H9 (cell line): ENCODE measurements around the gene IKZF1. TPM values are rescaled to one million over a fixed set of nuclear protein-coding genes. Genes with fewer than 3 reads are reported as not detected.

Source experiments
- DNase-seq: peaks from one replicate; pipeline ENCODE4 v3.0.0-alpha.2; 2017
- H2AFZ ChIP-seq: one replicate; pipeline ENCODE4 v1.6.1; 2013; ENCODE audit warnings: mild to moderate bottlenecking, low read length, control low read depth, moderate library complexity
- H2AK5ac ChIP-seq: 2 replicates; pipeline ENCODE4 v1.6.1; 2013; ENCODE audit warnings: low read length, control low read depth, mixed read lengths; ENCODE audit not compliant: insufficient read length
- H2BK120ac ChIP-seq: one replicate; pipeline ENCODE4 v1.6.1; 2013; ENCODE audit warnings: low read depth, mild to moderate bottlenecking, low read length, control low read depth, inconsistent platforms; ENCODE audit not compliant: poor library complexity, severe bottlenecking
- H2BK12ac ChIP-seq: 2 replicates; pipeline ENCODE4 v1.6.1; 2013; ENCODE audit warnings: low read length, control low read depth, mixed read lengths, low read depth; ENCODE audit not compliant: insufficient read length
- H2BK15ac ChIP-seq: 2 replicates; pipeline ENCODE4 v1.6.1; 2013; ENCODE audit warnings: low read depth, low read length, control low read depth
- H2BK20ac ChIP-seq: one replicate; pipeline ENCODE4 v1.6.1; 2013; ENCODE audit warnings: low read depth, mild to moderate bottlenecking, low read length, control low read depth, inconsistent platforms; ENCODE audit not compliant: poor library complexity, severe bottlenecking
- H2BK5ac ChIP-seq: 2 replicates; pipeline ENCODE4 v1.6.1; 2013; ENCODE audit warnings: low read length, control low read depth, mixed read lengths; ENCODE audit not compliant: insufficient read length
- H3K14ac ChIP-seq: 2 replicates; pipeline ENCODE4 v1.6.1; 2013; ENCODE audit warnings: low read length, control low read depth; ENCODE audit not compliant: insufficient read depth
- H3K18ac ChIP-seq: 2 replicates; pipeline ENCODE4 v1.6.1; 2013; ENCODE audit warnings: low read depth, mild to moderate bottlenecking, mixed read lengths, low read length, control low read depth; ENCODE audit not compliant: insufficient read length
- H3K23ac ChIP-seq: 2 replicates; pipeline ENCODE4 v1.6.1; 2013; ENCODE audit warnings: low read length, control low read depth, mixed read lengths, low read depth; ENCODE audit not compliant: insufficient read length
- H3K23me2 ChIP-seq: 2 replicates; pipeline ENCODE4 v1.6.1; 2013; ENCODE audit warnings: low read depth, mild to moderate bottlenecking, mixed read lengths, low read length, control low read depth; ENCODE audit not compliant: insufficient read length, poor library complexity, severe bottlenecking
- H3K27ac ChIP-seq: 2 replicates; pipeline ENCODE4 v1.5.1; 2013; ENCODE audit warnings: low read length, control low read depth, mixed read lengths, low read depth; ENCODE audit not compliant: insufficient read length
- H3K27me3 ChIP-seq: 2 replicates; pipeline ENCODE4 v1.6.1; 2013; ENCODE audit warnings: low read length, control low read depth, inconsistent platforms; ENCODE audit not compliant: insufficient read depth
- H3K4ac ChIP-seq: 2 replicates; pipeline ENCODE4 v1.6.1; 2013; ENCODE audit warnings: low read depth, mild to moderate bottlenecking, control low read depth, inconsistent platforms, low read length, moderate library complexity
- H3K4me1 ChIP-seq: 2 replicates; pipeline ENCODE4 v1.6.1; 2013; ENCODE audit warnings: low read length, control low read depth, inconsistent platforms; ENCODE audit not compliant: insufficient read depth
- H3K4me2 ChIP-seq: 2 replicates; pipeline ENCODE4 v1.6.1; 2013; ENCODE audit warnings: low read length, control low read depth, mixed read lengths; ENCODE audit not compliant: insufficient read length, insufficient read depth
- H3K56ac ChIP-seq: 2 replicates; pipeline ENCODE4 v1.6.1; 2013; ENCODE audit warnings: low read depth, mild to moderate bottlenecking, mixed read lengths, low read length, control low read depth; ENCODE audit not compliant: insufficient read length
- H3K79me1 ChIP-seq: 2 replicates; pipeline ENCODE4 v1.6.1; 2013; ENCODE audit warnings: low read depth, mild to moderate bottlenecking, moderate library complexity, low read length, control low read depth, inconsistent platforms; ENCODE audit not compliant: insufficient read depth, poor library complexity, severe bottlenecking
- H3K79me2 ChIP-seq: 2 replicates; pipeline ENCODE4 v1.6.1; 2013; ENCODE audit warnings: low read length, control low read depth, inconsistent platforms; ENCODE audit not compliant: insufficient read depth
- H3K9ac ChIP-seq: 2 replicates; pipeline ENCODE4 v1.6.1; 2013; ENCODE audit warnings: low read length, control low read depth, mixed read lengths; ENCODE audit not compliant: insufficient read length; ENCODE audit errors: extremely low read depth
- H3K9me3 ChIP-seq: one replicate; pipeline ENCODE4 v1.6.1; 2013; ENCODE audit warnings: low read depth, low read length, inconsistent platforms; ENCODE audit not compliant: control insufficient read depth
- H3T11ph ChIP-seq: one replicate; pipeline ENCODE4 v1.6.1; 2013; ENCODE audit warnings: mild to moderate bottlenecking, low read length, control low read depth, inconsistent platforms
- H4K20me1 ChIP-seq: one replicate; pipeline ENCODE4 v1.6.1; 2013; ENCODE audit not compliant: control insufficient read depth, insufficient read length, insufficient read depth
- H4K5ac ChIP-seq: 2 replicates; pipeline ENCODE4 v1.6.1; 2013; ENCODE audit warnings: low read depth, mild to moderate bottlenecking, mixed read lengths, low read length, control low read depth; ENCODE audit not compliant: insufficient read length
- H4K8ac ChIP-seq: replicated peaks from 2 replicates; pipeline ENCODE4 v1.6.1; 2013; ENCODE audit warnings: low read length, control low read depth, mixed read lengths, low read depth; ENCODE audit not compliant: insufficient read length
- H4K91ac ChIP-seq: 2 replicates; pipeline ENCODE4 v1.6.1; 2013; ENCODE audit warnings: low read depth, mild to moderate bottlenecking, moderate library complexity, mixed read lengths, low read length, control low read depth; ENCODE audit not compliant: insufficient read length
- H3K27ac Mint-ChIP-seq, 3 experiments: 2 replicates in 2 of 3; 3 replicates in 1 of 3; pipeline ENCODE4 v1.8.0; 2020 to 2021; ENCODE audit warnings: mixed read lengths in 3 of 3, mild to moderate bottlenecking in 1 of 3, moderate library complexity in 1 of 3
- H3K27me3 Mint-ChIP-seq: 2 replicates; pipeline ENCODE4 v1.8.0; 2021; ENCODE audit warnings: low read depth, mild to moderate bottlenecking, moderate library complexity, mixed read lengths
- H3K36me3 Mint-ChIP-seq, 3 experiments: 2 replicates in 2 of 3; 3 replicates in 1 of 3; pipeline ENCODE4 v1.8.0; 2020 to 2021; ENCODE audit warnings: low read depth in 3 of 3, mixed read lengths in 3 of 3; ENCODE audit not compliant: insufficient read depth in 1 of 3
- H3K4me1 Mint-ChIP-seq, 2 experiments: 2 replicates each; pipeline ENCODE4 v1.8.0; 2020; ENCODE audit warnings: mixed read lengths in 2 of 2
- H3K4me3 Mint-ChIP-seq, 2 experiments: 2 replicates in 1 of 2; 3 replicates in 1 of 2; pipeline ENCODE4 v1.8.0; 2020 to 2021; ENCODE audit warnings: mild to moderate bottlenecking in 2 of 2, mixed read lengths in 2 of 2, moderate library complexity in 1 of 2
- H3K9me3 Mint-ChIP-seq, 2 experiments: 2 replicates in 1 of 2; 3 replicates in 1 of 2; pipeline ENCODE4 v1.8.0; 2020; ENCODE audit warnings: mild to moderate bottlenecking in 2 of 2, mixed read lengths in 2 of 2, moderate library complexity in 1 of 2
- WGBS: extraction: QIAGEN DNeasy Blood & Tissue Kit; methylation state at CpG from one replicate; pipeline ENCODE4 v1.1.7; 2013; ENCODE audit warnings: missing lambda C conversion rate, low lambda C conversion rate, mixed read lengths; ENCODE audit not compliant: insufficient read length; ENCODE audit errors: extremely low coverage; 5-methylcytosine and 5-hydroxymethylcytosine counted together
- total RNA-seq: library from RNA; stranded (reverse); gene quantifications from 2 replicates; pipeline ENCODE4 v1.2.1, GENCODE V29; 2021
- TF ChIP-seq, protein P1 (sequence below): fragments of 200-600 bp; sonication (generic); conservative IDR thresholded peaks from 3 replicates; pipeline ENCODE4 v1.8.0; 2021; ENCODE audit warnings: antibody characterized with exemption, mild to moderate bottlenecking

The IKZF1 gene
- total RNA-seq, 1 experiment from 2014 or later: 0.98 TPM

- Histone ChIP-seq H4K91ac (no peak overlapping the region), H3K9ac (no peak overlapping the region), H3K23me2 (no peaks in the 10 kb centered on the region), H3K23ac (no peak overlapping the region), H4K20me1 (no peaks in the 10 kb centered on the region), H2AK5ac (no peak overlapping the region), H3K79me1 (no peaks in the 10 kb centered on the region), H3K18ac (no peak overlapping the region), H2BK15ac (no peak overlapping the region), H3K56ac (no peak overlapping the region), H2BK5ac (no peak overlapping the region), H2BK12ac (no peak overlapping the region), H2AFZ (no peak overlapping the region), H3K4ac (no peak overlapping the region), H3K27me3 (no peaks in the 10 kb centered on the region), H3K27ac (no peak overlapping the region), H3K4me2 (no peak overlapping the region), H3K9me3 (no peaks in the 10 kb centered on the region), H2BK20ac (no peak overlapping the region), H4K8ac (no peak overlapping the region), H3K79me2 (no peaks in the 10 kb centered on the region), H3K14ac (no peak overlapping the region), H3K4me1 (no peaks in the 10 kb centered on the region), H4K5ac (no peak overlapping the region), H3T11ph (no peak overlapping the region), H2BK120ac (no peak overlapping the region)
- no peak for DNase-seq
- Mint-ChIP-seq H3K27me3 (peaks cover 10% of the 10 kb centered on the region), H3K9me3 (no peaks in the 10 kb centered on the region; a peak in 1 of 5 replicates), H3K27ac (no peak overlapping the region), H3K36me3 (no peaks in the 10 kb centered on the region), H3K4me1 (no peaks in the 10 kb centered on the region), H3K4me3 (no peak overlapping the region; a peak in 1 of 5 replicates)
- TF ChIP-seq, protein P1, sequence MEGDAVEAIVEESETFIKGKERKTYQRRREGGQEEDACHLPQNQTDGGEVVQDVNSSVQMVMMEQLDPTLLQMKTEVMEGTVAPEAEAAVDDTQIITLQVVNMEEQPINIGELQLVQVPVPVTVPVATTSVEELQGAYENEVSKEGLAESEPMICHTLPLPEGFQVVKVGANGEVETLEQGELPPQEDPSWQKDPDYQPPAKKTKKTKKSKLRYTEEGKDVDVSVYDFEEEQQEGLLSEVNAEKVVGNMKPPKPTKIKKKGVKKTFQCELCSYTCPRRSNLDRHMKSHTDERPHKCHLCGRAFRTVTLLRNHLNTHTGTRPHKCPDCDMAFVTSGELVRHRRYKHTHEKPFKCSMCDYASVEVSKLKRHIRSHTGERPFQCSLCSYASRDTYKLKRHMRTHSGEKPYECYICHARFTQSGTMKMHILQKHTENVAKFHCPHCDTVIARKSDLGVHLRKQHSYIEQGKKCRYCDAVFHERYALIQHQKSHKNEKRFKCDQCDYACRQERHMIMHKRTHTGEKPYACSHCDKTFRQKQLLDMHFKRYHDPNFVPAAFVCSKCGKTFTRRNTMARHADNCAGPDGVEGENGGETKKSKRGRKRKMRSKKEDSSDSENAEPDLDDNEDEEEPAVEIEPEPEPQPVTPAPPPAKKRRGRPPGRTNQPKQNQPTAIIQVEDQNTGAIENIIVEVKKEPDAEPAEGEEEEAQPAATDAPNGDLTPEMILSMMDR: no peak
- no CpG with 5 or more reads among the region's 5 CpGs for WGBS
These were observed 9.4 kb upstream of the IKZF1 start for GRCh38 chr7:50295133-50295532.
